ENCODE measurements around the gene DENR.

DNA sequence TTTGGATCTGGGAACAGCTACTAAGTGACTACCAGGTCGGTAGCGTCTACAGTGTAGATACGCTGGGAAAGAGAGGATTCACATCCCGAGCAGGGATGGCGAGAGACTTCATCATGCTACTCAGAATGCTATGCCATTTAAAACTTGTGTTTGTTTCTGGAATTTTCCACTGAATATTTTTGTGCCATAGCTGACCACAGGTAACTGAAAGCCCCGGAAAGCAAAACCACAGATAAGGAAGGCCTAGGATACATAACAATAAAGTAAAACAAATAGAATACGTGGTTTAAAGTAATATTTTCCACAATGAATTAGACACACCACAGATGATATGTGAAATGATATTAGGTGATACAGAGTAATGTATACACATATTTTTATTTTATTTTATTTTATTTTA, 14.1 kb upstream of the DENR start:
- TF ChIP-seq POLR2A (IDR thresholded peaks at IDR 0.05) (no peak), CTCF (IDR thresholded peaks at IDR 0.05) (no peak)

All from adrenal gland (tissue), 5 donors.